ENCODE results near the gene CHCHD2. TPM values are rescaled to one million over a fixed set of nuclear protein-coding genes. Genes with fewer than 3 reads are reported as not detected.
A peak's percentile ranks its signal among the peaks of the same experiment; 100 is the strongest.

CHCHD2 gene
- total RNA-seq, 1 donor from 2014 or later = 468 TPM

- Histone ChIP-seq H3K27me3 (ENCODE audit: low read depth) (no peaks in the 10 kb centered on the region), H3K4me3 (peak within 1 kb of the TSS; percentile 95), H3K36me3 (peaks cover 52% of the 10 kb centered on the region), H3K9me3 (replicated peaks) (no peaks in the 10 kb centered on the region), H3K4me1 (peaks cover 32% of the 10 kb centered on the region), H3K27ac (replicated peaks) (peak within 1 kb of the TSS; percentile 95)
- intact Hi-C loops (cut with micrococcal nuclease) = no loop called here
- peak; percentile 41 for TF ChIP-seq CTCF (IDR thresholded peaks at IDR 0.05; ENCODE audit: borderline replicate concordance)
- peak; percentile 94 for DNase-seq
Observed at GRCh38 chr7:56063882-56064625, 42.2 kb downstream of the CHCHD2 start, which contains the start of gene SUMF2. TSS of gene SUMF2 (plus strand) at chr7:56064286. CDS start at chr7:56064312, 26 bp downstream.

GRCh38 chr7:56063500-56063881 is 42.8 kb downstream of the CHCHD2 start:
- H3K27ac ChIP-seq (replicated peaks) = peak overlapping the region; percentile 95
- no peaks in the 10 kb centered on the region for H3K27me3 ChIP-seq (ENCODE audit: low read depth)
- H3K36me3 ChIP-seq = peaks cover 52% of the 10 kb centered on the region
- intact Hi-C loops (cut with micrococcal nuclease) = no loop called here
- H3K4me1 ChIP-seq = peaks cover 32% of the 10 kb centered on the region
- H3K4me3 ChIP-seq = peak overlapping the region; percentile 95
- no peak for TF ChIP-seq CTCF (IDR thresholded peaks at IDR 0.05; ENCODE audit: borderline replicate concordance)
- H3K9me3 ChIP-seq (replicated peaks) = no peaks in the 10 kb centered on the region
- no peak for DNase-seq

DNA sequence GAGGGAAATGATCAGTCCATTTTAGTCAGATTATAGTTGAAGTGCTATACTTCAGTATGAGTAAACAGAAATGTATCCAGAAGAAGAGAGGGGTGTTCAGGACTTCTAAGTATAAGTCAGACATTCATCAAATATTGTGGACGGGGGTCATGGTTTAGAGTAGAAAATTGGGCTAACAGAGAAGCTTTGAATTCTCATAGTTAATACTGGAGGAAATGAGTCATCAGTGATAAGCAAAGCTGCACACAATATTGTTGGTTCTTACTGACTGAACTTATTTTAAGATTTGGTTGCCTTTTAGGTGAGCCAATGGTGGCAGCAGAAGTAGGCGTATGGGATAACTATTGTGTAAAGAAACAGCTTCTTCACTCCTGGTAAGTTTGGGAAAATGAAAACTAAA is 43.9 kb downstream of the CHCHD2 start:
- no peak overlapping the region for H3K27ac ChIP-seq (replicated peaks)
- H3K27me3 ChIP-seq (ENCODE audit: low read depth) = no peaks in the 10 kb centered on the region
- H3K9me3 ChIP-seq (replicated peaks) = no peaks in the 10 kb centered on the region
- H3K36me3 ChIP-seq = peaks cover 61% of the 10 kb centered on the region
- intact Hi-C loops (cut with micrococcal nuclease) = no loop called here
- no peak for TF ChIP-seq CTCF (IDR thresholded peaks at IDR 0.05; ENCODE audit: borderline replicate concordance)
- peaks cover 32% of the 10 kb centered on the region for H3K4me1 ChIP-seq
- H3K4me3 ChIP-seq = no peak overlapping the region
- DNase-seq = no peak

DNA sequence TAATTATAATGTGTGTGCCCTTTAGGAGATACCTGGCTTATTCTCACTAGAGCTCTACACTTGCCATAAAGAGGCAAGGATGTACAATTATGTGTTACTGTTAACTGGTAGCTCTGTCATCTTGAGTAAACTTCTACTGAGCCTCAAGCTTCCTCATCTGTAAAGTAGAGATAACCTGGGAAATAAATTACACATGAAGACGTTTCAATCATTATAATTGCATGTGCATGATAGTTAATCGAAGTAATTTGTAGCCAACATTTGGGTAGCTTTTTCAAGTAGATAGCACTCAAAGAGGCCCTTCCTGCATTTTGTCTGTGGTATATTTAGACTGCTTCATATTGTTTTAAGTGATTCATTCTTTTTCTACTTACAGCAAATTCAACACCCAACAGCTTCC is 52.3 kb downstream of the CHCHD2 start:
- intact Hi-C loops (cut with micrococcal nuclease) = no loop called here
- H3K4me3 ChIP-seq = no peak overlapping the region
- peaks cover 43% of the 10 kb centered on the region for H3K4me1 ChIP-seq
- no peak for DNase-seq
- no peak overlapping the region for H3K27ac ChIP-seq (replicated peaks)
- H3K27me3 ChIP-seq (ENCODE audit: low read depth) = no peaks in the 10 kb centered on the region
- TF ChIP-seq CTCF (IDR thresholded peaks at IDR 0.05; ENCODE audit: borderline replicate concordance) = no peak
- peaks cover 63% of the 10 kb centered on the region for H3K36me3 ChIP-seq
- no peaks in the 10 kb centered on the region for H3K9me3 ChIP-seq (replicated peaks)

DNA sequence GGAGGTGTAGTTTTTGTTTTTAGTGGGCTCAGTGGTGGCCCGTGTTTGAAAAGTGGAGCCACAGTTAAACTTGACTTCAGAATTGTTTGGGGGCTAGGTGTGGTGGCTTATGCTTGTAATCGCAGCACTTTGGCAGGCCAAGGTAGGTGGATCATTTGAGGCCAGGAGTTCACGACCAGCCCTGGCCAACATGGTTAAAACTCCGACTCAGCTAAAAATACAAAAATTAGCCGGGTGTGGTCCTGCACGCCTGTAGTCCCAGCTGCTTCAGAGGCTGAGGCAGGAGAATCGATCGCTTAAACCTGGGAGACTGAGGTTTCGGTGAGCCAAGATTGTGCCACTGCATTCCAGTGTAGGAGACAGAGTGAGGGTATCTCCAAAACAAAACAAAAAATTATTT is 52.9 kb downstream of the CHCHD2 start:
- no peak for TF ChIP-seq CTCF (IDR thresholded peaks at IDR 0.05; ENCODE audit: borderline replicate concordance)
- Histone ChIP-seq H3K4me1 (peaks cover 49% of the 10 kb centered on the region), H3K4me3 (no peak overlapping the region), H3K36me3 (peaks cover 57% of the 10 kb centered on the region), H3K27ac (replicated peaks) (no peak overlapping the region), H3K27me3 (ENCODE audit: low read depth) (no peaks in the 10 kb centered on the region), H3K9me3 (replicated peaks) (no peaks in the 10 kb centered on the region)
- DNase-seq = no peak
- intact Hi-C loops (cut with micrococcal nuclease) = no loop called here

Other genes with a start within 250 kb of the CHCHD2 start
- not detected for gene SEPTIN14, start 243.7 kb downstream of the CHCHD2 start, total RNA-seq
- 5.6 TPM for gene ZNF713, start 219.0 kb downstream of the CHCHD2 start, total RNA-seq
- 19.4 TPM for gene MRPS17, start 154.6 kb downstream of the CHCHD2 start, total RNA-seq
- 357 TPM for gene NIPSNAP2, start 141.9 kb downstream of the CHCHD2 start, total RNA-seq
- 12.9 TPM for gene PSPH, start 55.0 kb downstream of the CHCHD2 start, total RNA-seq
- 67.6 TPM for gene CCT6A, start 54.7 kb downstream of the CHCHD2 start, total RNA-seq
- 33.5 TPM for gene SUMF2, start 42.2 kb downstream of the CHCHD2 start, total RNA-seq
- gene PHKG1, start 13.5 kb downstream of the CHCHD2 start, total RNA-seq = 21.4 TPM
- gene NUPR2, start 9.9 kb upstream of the CHCHD2 start, total RNA-seq = not detected